ENCODE results near the gene OTOP3.
"Not testable (repeated sequence)": the region's sequence is repeated elsewhere in the genome, so short reads cannot be mapped to it uniquely, and the experiment has no call there.

Gene OTOP3

DNA sequence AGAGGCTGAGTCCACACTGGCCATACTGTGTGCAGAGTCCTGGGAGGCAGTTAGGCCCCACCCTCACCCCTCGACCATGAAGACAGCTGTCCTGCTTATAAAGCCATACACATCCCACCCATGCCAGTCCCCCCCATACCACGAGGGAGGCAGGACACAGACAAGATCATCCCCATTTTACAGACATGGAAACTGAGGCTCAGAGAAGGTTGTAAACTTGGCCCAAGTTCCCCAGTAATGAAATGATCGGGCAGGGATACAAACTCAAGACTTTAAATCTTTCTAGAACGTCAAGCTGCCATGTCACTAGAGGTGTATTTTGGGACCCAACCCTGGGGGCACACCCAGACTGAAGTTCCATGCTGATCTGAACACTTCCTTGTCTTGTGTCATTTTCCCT, 20.4 kb downstream of the OTOP3 start:
- peaks cover 6% of the 10 kb centered on the region for H3K4me1 Mint-ChIP-seq

DNA sequence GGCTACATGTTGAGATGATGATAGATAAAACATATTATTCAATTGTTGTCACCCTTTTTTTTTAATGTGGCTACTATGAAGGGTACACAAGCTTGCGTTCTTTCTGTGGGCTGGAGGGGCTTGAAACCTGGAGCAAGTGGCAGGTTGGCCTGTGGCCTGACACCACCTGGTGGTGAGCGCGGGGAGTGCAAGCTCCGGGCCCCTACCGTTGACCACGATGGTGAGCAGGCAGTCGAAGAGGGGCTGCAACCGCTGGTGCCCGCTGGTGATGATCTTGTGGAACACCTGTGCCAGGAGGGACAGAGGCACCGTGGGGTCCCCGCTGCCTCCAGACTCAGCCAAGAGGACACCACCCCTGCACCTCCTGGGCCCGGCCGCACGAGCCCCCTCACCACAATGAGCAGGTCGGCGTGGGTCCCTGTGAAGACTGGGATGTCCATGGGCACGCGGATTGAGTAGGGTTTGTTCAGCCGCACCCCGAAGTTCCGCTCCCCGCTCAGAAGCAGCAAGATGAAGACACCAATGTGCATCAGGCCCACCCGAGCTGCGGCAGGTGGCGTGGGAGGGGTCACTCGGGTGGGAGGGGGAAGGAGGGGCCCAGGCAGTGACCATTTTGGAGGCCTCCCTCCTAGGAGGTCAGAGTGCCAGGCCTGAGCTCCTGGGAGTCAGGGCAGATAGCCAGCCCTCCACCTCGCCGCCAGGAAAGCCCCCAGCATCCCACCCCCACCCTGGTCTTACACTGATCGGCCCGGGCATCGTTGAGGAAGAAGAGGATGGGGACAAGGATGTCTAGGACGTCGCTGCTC, 22.4 kb downstream of the OTOP3 start:
- peak; percentile 85 for DNase-seq
- peaks cover 51% of the 10 kb centered on the region for H3K27me3 Mint-ChIP-seq
- no peaks in the 10 kb centered on the region for H3K9me3 Mint-ChIP-seq
- peaks cover 9% of the 10 kb centered on the region for H3K4me1 Mint-ChIP-seq
- no peaks in the 10 kb centered on the region for H3K36me3 Mint-ChIP-seq
- H3K27ac Mint-ChIP-seq = no peak overlapping the region
- CTCF ChIA-PET = interaction anchor here (0.5 to 10.2 kb wide), 23 partner anchors 9 to 212 kb away, joined by 3 to 152 read pairs (median 4); partner anchors contain the start of genes OTOP2 and USH1G
- no peak overlapping the region for H3K4me3 Mint-ChIP-seq

More for the DNA sequence above, 20.4 kb downstream of the OTOP3 start:
- peaks cover 48% of the 10 kb centered on the region for H3K27me3 Mint-ChIP-seq
- H3K36me3 Mint-ChIP-seq = no peaks in the 10 kb centered on the region
- CTCF ChIA-PET = interaction anchor here (1.6 to 10.2 kb wide), 3 partner anchors 33 to 299 kb away, joined by 4 to 152 read pairs (median 5); partner anchors contain the start of genes OTOP2 and USH1G
- H3K9me3 Mint-ChIP-seq = no peaks in the 10 kb centered on the region
- H3K27ac Mint-ChIP-seq = no peak overlapping the region
- no peak for DNase-seq
- H3K4me3 Mint-ChIP-seq = no peak overlapping the region

DNA sequence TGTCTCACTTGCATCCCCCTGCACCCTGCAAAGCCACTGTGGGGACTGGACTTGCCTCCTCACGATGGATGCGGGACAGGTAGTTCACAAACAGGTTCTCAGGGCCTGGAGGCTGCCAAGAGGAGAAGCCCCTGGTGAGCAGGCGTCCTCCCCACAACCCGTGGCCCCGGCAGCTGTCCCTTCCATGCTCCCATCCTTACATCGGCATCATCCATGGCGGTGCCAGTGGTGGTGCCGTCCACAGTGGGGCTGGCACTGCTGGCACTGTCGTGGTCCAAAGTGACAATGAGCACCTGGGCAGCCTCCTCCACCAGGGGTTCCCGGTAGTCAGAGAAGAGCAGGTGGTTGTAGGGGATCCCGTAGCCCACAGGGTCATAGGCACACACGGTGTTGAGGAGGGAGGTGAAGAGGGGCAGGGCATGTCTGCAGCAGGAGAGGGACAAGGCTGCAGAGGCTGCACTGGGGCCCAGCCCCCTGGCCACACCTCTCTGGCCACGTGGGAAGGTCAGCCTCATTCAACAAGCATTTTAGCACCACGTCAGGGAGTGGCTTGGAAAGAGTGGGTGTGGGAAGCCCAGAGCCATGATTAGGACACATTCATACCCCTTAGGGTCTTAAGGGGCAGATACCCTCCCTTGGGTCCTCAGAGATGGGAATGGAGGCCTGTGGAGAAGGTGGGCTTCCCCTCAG, 24.3 kb downstream of the OTOP3 start:
- CTCF ChIA-PET = interaction anchor here (0.9 to 10.2 kb wide), 32 partner anchors 8 to 452 kb away, joined by 3 to 152 read pairs (median 12); partner anchors contain the start of genes ARMC7, CDR2L, HID1 and MRPL58
- DNase-seq = no peak
- H3K27me3 Mint-ChIP-seq = peaks cover 49% of the 10 kb centered on the region
- no peaks in the 10 kb centered on the region for H3K9me3 Mint-ChIP-seq
- peaks cover 9% of the 10 kb centered on the region for H3K4me1 Mint-ChIP-seq
- H3K4me3 Mint-ChIP-seq = no peak overlapping the region
- H3K27ac Mint-ChIP-seq = no peak overlapping the region
- H3K36me3 Mint-ChIP-seq = no peaks in the 10 kb centered on the region

DNA sequence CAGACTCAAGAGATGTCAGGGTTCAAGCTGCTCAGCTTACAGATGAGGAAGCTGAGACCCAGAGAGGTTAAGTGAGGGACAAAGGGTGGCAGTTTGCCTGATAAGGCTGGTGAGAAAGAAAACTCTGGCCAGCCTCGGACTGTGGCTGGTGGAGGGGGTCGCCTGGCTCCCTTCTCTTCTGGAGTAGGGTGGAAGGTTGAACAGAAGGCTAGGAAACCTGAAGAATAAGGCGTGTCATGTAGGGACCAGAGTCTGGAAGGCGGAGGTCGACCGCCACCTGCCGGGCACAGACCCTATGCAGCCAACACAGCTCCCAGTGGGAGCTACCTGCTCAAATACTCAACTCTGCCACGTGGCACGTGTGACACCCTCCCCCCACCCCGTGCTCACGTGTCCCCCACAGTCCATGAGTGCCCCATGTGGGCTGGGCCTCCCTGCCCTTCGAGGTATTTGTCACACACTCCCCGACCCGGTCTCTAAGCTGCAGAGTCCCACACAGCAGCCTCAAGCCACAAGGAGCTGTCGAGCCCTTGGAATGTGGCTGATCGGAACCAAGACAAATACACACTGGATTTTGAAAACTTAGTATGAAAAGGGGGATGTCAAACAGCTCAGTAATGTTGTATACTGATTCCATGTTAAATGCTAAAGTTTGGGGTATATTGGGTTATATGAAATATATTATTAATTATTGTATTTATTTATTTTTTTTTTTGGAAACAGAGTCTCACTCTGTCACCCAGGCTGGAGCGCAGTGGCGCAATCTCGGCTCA, 25.1 kb downstream of the OTOP3 start:
- Mint-ChIP-seq H3K4me3 (no peak overlapping the region), H3K4me1 (peaks cover 9% of the 10 kb centered on the region), H3K27me3 (peaks cover 48% of the 10 kb centered on the region), H3K27ac (no peak overlapping the region), H3K9me3 (no peaks in the 10 kb centered on the region), H3K36me3 (no peaks in the 10 kb centered on the region)
- DNase-seq = peak; percentile 76
- CTCF ChIA-PET = interaction anchor here (0.6 to 10.2 kb wide), 53 partner anchors 9 to 640 kb away, joined by 3 to 152 read pairs (median 5); partner anchors contain the start of genes ARMC7, ATP5PD, CDR2L and HID1

DNA sequence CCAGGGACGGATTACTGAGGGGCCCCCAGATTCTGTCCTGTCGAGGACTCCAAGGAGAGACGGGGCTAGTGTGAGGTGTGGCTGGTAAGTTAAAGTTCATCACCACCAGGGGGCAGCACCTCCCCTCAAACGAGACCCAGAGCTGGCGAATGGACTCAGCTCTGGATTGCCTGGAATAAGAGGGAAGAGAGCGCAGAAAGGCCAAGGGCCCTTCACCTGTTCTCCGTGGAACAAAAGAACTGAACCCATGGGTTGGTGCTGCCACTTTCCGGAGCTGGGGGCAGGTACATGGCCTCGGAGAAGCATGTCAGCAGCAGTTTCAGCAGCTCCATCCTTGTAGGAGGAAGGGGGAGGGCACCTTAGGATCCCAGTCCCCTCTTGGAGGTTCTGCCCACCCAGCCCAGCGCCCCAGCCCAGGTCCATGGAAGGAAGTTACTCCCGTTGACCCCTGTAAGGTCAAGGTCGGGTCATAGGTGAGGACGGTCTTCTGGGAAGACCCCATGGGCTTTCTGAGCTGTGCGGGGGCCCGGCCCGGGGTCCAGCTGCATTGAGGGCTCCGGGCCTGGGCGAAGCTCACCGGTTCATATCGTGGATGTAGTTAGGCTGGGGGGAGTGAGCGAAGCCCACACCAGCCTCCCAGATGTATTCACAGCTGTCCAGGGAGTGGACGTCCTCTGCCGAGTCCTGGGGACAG, 26.1 kb downstream of the OTOP3 start:
- no peak overlapping the region for H3K4me3 Mint-ChIP-seq
- H3K4me1 Mint-ChIP-seq = peaks cover 9% of the 10 kb centered on the region
- CTCF ChIA-PET = interaction anchor here (0.6 to 10.2 kb wide), 55 partner anchors 10 to 454 kb away, joined by 3 to 152 read pairs (median 5); partner anchors contain the start of genes ARMC7, ATP5PD, CDR2L and HID1
- DNase-seq = peak; percentile 89
- H3K27me3 Mint-ChIP-seq = peaks cover 38% of the 10 kb centered on the region
- H3K27ac Mint-ChIP-seq = no peak overlapping the region
- H3K36me3 Mint-ChIP-seq = no peaks in the 10 kb centered on the region
- no peaks in the 10 kb centered on the region for H3K9me3 Mint-ChIP-seq

DNA sequence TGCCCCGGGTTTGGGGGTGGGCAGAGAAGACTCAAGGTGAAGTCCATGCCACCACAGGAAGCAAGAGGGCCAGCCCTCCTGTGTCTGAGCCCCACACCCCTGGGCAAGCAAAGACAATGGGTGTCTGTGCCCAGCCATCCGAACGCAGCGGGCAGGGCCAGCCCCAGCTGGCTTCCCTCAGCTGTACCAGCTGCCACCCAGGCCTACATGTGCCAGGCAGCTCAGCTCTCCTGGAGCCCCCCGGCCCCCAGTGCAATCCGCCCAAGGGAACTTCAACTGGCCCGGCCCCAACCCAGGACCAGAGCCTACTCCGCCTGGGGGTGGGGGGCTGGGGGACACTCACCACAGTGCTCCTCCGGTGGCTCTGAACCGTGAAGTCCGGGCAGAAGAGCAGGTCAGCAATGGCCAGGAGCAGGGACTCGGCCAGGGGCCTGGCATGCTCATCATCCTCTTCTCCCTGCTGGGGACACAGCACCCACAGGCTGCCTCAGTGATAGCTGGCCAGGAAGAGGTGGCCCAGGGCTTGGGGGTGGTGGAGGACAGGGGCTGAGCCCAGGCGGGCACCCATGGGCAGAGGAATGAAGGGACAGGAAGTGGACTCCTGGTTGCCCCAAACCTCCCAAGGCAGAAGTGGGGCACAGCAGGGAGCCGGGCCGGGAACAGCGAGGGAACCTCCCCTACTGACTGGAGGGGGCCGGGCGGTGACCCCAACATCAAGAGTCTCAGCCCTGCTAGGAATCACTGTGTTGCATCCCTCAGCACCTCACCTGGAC, 27.1 kb downstream of the OTOP3 start:
- Mint-ChIP-seq H3K36me3 (no peaks in the 10 kb centered on the region), H3K9me3 (no peaks in the 10 kb centered on the region), H3K27ac (no peak overlapping the region), H3K4me3 (no peak overlapping the region), H3K4me1 (peaks cover 9% of the 10 kb centered on the region), H3K27me3 (peaks cover 36% of the 10 kb centered on the region)
- DNase-seq = no peak
- CTCF ChIA-PET = interaction anchor here (0.6 to 10.2 kb wide), 25 partner anchors 10 to 246 kb away, joined by 3 to 152 read pairs (median 12); partner anchors contain the start of genes ATP5PD, CDR2L, HID1 and KCTD2

DNA sequence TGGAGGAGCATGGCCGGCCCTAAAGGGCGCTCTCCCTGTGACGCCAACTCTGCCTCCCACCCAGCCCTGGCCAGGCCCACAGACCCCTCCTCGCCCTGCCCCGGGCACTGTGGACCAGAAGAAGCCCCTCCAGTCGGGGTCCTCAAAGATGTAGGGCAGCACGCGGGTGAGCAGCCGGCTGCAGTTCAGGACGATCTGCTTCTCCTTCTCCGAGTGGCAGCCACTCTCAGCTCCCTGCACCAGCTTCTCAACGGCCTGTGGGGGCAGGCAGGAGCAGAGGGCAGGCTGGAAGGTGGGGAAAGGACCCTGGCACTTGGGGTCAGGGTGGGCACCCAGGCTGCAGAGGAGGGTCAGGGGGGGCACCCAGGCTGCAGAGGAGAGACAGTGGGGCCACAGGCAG, 28.0 kb downstream of the OTOP3 start:
- H3K36me3 Mint-ChIP-seq = no peaks in the 10 kb centered on the region
- peaks cover 9% of the 10 kb centered on the region for H3K4me1 Mint-ChIP-seq
- DNase-seq = no peak
- H3K9me3 Mint-ChIP-seq = no peaks in the 10 kb centered on the region
- H3K4me3 Mint-ChIP-seq = no peak overlapping the region
- peaks cover 31% of the 10 kb centered on the region for H3K27me3 Mint-ChIP-seq
- H3K27ac Mint-ChIP-seq = no peak overlapping the region
- CTCF ChIA-PET = interaction anchor here (0.9 to 10.2 kb wide), 4 partner anchors 39 to 238 kb away, joined by 3 to 152 read pairs (median 63); partner anchors contain the start of genes MRPL58, OTOP2 and USH1G

DNA sequence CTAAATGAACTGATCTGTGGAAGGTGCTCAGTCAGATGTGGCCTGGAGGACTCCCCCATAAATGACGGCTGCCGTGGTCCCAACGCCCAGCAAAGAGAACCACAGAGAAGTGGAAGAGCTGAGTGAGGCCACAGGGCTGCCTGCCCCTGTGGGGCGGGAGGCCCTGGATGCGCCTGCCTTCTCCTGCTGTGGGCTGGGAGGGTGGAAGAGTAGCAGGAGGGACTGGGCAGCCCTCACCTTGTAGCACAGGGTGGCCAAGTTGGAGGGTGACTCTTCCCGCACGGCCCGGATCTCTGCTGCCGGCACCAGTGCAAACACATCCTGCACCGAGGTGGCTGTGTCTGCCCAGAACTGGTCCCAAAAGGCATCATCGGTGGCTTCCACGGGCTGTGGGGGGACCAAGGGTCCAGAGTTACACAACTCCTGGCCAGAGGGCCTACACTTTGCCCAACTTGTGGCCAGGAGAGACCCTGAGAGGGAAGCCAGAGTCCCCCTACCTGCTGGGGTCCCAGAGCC, 28.6 kb downstream of the OTOP3 start:
- no peaks in the 10 kb centered on the region for H3K9me3 Mint-ChIP-seq
- H3K4me3 Mint-ChIP-seq = no peak overlapping the region
- CTCF ChIA-PET = interaction anchor here (0.9 to 10.2 kb wide), 4 partner anchors 39 to 237 kb away, joined by 3 to 152 read pairs (median 63); partner anchors contain the start of genes MRPL58, OTOP2 and USH1G
- DNase-seq = no peak
- no peak overlapping the region for H3K27ac Mint-ChIP-seq
- peaks cover 29% of the 10 kb centered on the region for H3K27me3 Mint-ChIP-seq
- no peaks in the 10 kb centered on the region for H3K36me3 Mint-ChIP-seq
- peaks cover 9% of the 10 kb centered on the region for H3K4me1 Mint-ChIP-seq

DNA sequence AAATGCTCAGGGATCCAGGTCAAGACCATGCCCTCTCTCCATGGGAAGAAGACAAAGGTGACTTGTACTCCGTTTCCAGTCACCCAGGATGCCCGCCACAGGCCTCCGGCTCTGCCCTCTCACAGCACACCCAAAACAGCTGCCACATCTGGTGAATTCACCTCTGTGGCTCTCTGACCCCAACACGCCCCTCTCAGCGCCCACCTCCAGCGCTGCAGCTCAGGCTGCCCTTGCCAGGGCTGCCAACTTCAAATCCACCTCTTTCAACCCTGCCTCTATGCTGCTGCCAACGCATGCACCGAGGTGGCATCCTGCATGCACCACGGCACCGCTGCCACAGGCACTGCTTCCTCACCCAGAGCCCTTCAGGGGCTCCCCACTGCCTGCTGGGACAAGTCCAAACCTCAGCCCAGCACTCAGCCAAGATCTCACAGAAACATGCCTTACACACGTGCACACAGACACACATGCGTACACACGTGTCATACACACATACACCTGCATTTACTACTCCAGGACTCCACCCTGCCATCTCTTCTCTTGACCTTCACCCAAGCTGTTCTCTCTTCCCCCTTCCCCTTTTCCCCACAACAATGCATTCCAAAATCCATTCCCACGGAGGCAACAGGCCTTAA, 29.4 kb downstream of the OTOP3 start:
- H3K27ac Mint-ChIP-seq = no peak overlapping the region
- no peak overlapping the region for H3K4me3 Mint-ChIP-seq
- CTCF ChIA-PET = interaction anchor here (1.5 to 5.6 kb wide), 2 partner anchors 45 to 237 kb away, joined by 4 to 122 read pairs; partner anchors contain the start of gene MRPL58
- no peaks in the 10 kb centered on the region for H3K9me3 Mint-ChIP-seq
- peaks cover 9% of the 10 kb centered on the region for H3K4me1 Mint-ChIP-seq
- no peaks in the 10 kb centered on the region for H3K36me3 Mint-ChIP-seq
- no peak for DNase-seq
- peaks cover 23% of the 10 kb centered on the region for H3K27me3 Mint-ChIP-seq

DNA sequence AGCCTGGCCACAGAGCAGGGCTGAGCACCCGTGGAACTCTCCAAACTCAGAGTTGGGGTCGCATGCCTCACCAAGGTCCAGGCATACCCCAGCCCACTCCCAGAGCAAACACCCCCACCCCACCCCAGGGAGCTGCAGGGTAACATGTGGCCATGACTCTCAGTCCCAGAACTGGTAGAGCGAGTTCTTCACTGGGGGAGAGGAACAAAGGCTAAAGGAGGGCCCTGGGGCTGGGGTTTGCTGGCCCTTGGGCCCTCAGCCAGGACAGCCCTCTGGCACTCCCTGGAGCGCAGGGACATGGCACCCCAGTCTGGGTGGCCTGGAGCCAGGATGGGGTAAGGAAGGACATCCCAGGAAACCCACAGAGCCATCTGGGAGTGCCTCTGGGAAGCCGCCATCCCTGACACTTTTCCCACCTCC, 32.7 kb downstream of the OTOP3 start:
- no peaks in the 10 kb centered on the region for H3K9me3 Mint-ChIP-seq
- H3K4me3 Mint-ChIP-seq = no peak overlapping the region
- H3K27ac Mint-ChIP-seq = no peak overlapping the region
- CTCF ChIA-PET = interaction anchor here (0.7 to 1.8 kb wide), 2 partner anchors 10 to 193 kb away, joined by 5 read pairs; no protein-coding TSS in a partner anchor
- peaks cover 6% of the 10 kb centered on the region for H3K4me1 Mint-ChIP-seq
- no peak for DNase-seq
- H3K27me3 Mint-ChIP-seq = peaks cover 45% of the 10 kb centered on the region
- H3K36me3 Mint-ChIP-seq = no peaks in the 10 kb centered on the region

DNA sequence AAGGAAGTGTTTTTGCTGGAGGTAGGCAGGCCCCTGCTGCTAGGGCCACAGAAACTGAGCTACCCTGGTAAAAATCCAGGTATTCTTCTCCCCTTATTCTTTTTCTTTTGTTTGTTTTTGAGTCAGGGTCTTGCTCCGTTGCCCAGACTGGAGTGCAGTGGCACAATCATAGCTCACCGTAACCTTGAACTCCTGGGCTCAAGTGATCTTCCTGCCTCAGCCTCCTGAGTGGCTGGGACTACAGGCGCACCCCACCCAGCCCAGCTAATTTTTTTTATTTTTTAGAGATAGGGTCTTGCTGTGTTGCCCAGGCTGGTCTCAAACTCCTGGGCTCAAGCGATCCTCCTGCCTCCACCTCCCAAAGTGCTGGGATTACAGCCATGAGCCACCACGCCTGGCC, 33.8 kb downstream of the OTOP3 start:
- H3K4me1 Mint-ChIP-seq, H3K4me3 Mint-ChIP-seq, DNase-seq, H3K27ac Mint-ChIP-seq, H3K9me3 Mint-ChIP-seq, H3K36me3 Mint-ChIP-seq: not testable (repeated sequence)
- H3K27me3 Mint-ChIP-seq = peaks cover 56% of the 10 kb centered on the region
- CTCF ChIA-PET = interaction anchor here (1.8 to 8.0 kb wide), 2 partner anchors 8 to 11 kb away, joined by 5 to 63 read pairs; no protein-coding TSS in a partner anchor

DNA sequence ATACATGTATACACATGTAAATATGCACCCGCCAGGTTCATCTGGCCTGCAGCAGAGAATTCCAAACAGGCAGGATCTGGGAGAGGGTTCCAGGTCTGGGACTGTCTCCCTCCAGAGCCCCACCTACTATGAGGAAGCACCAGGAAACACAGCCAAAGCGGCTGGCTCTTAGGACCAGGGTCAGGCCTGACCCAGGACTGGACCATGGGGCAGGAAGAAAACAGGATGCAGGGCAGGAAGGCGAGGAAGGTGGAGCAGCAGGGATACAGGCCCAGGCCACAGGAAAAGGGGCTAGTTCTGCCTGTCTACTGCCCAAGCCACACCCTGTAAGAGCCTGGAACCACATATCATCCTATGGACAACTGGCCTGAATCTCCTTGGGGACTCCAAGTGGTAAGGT, 34.7 kb downstream of the OTOP3 start:
- no peak for DNase-seq
- CTCF ChIA-PET = interaction anchor here (8.0 kb wide), 1 partner anchor 9 kb away, joined by 63 read pairs; no protein-coding TSS in a partner anchor
- no peaks in the 10 kb centered on the region for H3K36me3 Mint-ChIP-seq
- peaks cover 60% of the 10 kb centered on the region for H3K27me3 Mint-ChIP-seq
- H3K4me3 Mint-ChIP-seq = no peak overlapping the region
- H3K4me1 Mint-ChIP-seq = peaks cover 6% of the 10 kb centered on the region
- H3K9me3 Mint-ChIP-seq = no peaks in the 10 kb centered on the region
- peak overlapping the region; percentile 3 for H3K27ac Mint-ChIP-seq

Data from activated naive CD4-positive, alpha-beta T cell treated with anti-CD3 and anti-CD28 coated beads, Interleukin-2, amount 10 ng/mL, durations not matched to agents 7 days and 5 days (primary cell).